PC-9 (cell line): ENCODE measurements around the gene RNASEH1. TPM values are rescaled to one million over a fixed set of nuclear protein-coding genes. Genes with fewer than 3 reads are reported as not detected.
A peak's percentile ranks its signal among the peaks of the same experiment; 100 is the strongest.

ENCODE experiments used
- BruUV-seq: library from RNA; stranded (reverse); fragments of 400-500 nt; replicated peaks from 2 replicates; lab custom pipeline; 2021; lab: Mats Ljungman, UMichigan
- CTCF ChIA-PET: fragments of 300-600 bp; sonication (Branson Sonifier 250); formaldehyde crosslinking; loops from one replicate; lab custom pipeline; 2022; ENCODE audit warnings: antibody characterized with exemption; lab: Charles Lee
- POLR2A ChIA-PET: fragments of 300-600 bp; sonication (Branson Sonifier 250); formaldehyde crosslinking; loops from one replicate; lab custom pipeline; 2022; ENCODE audit warnings: antibody characterized with exemption; ENCODE audit not compliant: unreplicated experiment; lab: Charles Lee
- DNase-seq, 2 experiments: peaks; one replicate each; pipeline versions ENCODE4 v3.0.0 to v3.0.0-alpha.2; 2015 to 2022; ENCODE audit warnings: mixed read lengths in 1 of 2
- H2AFZ ChIP-seq: fragments of 200-600 bp; sonication (generic); 2 replicates; pipeline ENCODE4 v1.8.1; 2017; ENCODE audit warnings: antibody characterized with exemption
- H3F3A ChIP-seq: fragments of 200-600 bp; sonication (generic); 2 replicates; pipeline ENCODE4 v1.8.1; 2017; ENCODE audit warnings: antibody characterized with exemption, mild to moderate bottlenecking, low read depth; ENCODE audit not compliant: insufficient read depth
- H3K27ac ChIP-seq: fragments of 200-600 bp; sonication (generic); 2 replicates; pipeline ENCODE4 v1.6.1; 2016; ENCODE audit warnings: mixed run types
- H3K27me3 ChIP-seq: fragments of 200-600 bp; sonication (generic); 2 replicates; pipeline ENCODE4 v1.6.1; 2016; ENCODE audit warnings: low read depth, mixed run types; ENCODE audit not compliant: insufficient read depth
- H3K36me3 ChIP-seq: fragments of 200-600 bp; sonication (generic); 2 replicates; pipeline ENCODE4 v1.6.1; 2016; ENCODE audit warnings: low read depth, mixed run types
- H3K4me1 ChIP-seq: fragments of 200-600 bp; sonication (generic); replicated peaks from 2 replicates; pipeline ENCODE4 v1.6.1; 2016; ENCODE audit warnings: mixed run types; ENCODE audit not compliant: insufficient read depth
- H3K4me2 ChIP-seq: fragments of 200-600 bp; sonication (generic); 2 replicates; pipeline ENCODE4 v1.6.1; 2017; ENCODE audit warnings: mixed run types
- H3K4me3 ChIP-seq: fragments of 200-600 bp; sonication (generic); 2 replicates; pipeline ENCODE4 v1.6.1; 2016; ENCODE audit warnings: mixed run types
- H3K79me2 ChIP-seq: fragments of 200-600 bp; sonication (generic); 2 replicates; pipeline ENCODE4 v1.6.1; 2017; ENCODE audit warnings: low read depth, mixed run types
- H3K9me2 ChIP-seq: fragments of 200-600 bp; sonication (generic); 2 replicates; pipeline ENCODE4 v1.8.1; 2017; ENCODE audit warnings: mild to moderate bottlenecking; ENCODE audit not compliant: insufficient read depth
- H3K9me3 ChIP-seq: fragments of 200-600 bp; sonication (generic); 2 replicates; pipeline ENCODE4 v1.8.1; 2016; ENCODE audit warnings: low read depth; ENCODE audit not compliant: insufficient read depth
- H4K20me1 ChIP-seq: fragments of 200-600 bp; sonication (generic); 2 replicates; pipeline ENCODE4 v1.8.1; 2017; ENCODE audit not compliant: insufficient read depth
- EZH2 ChIP-seq: fragments of 200-600 bp; sonication (generic); IDR thresholded peaks from 2 replicates; pipeline ENCODE4 v1.8.0; 2017; ENCODE audit warnings: antibody characterized with exemption, low read depth
- intact Hi-C: fragments of 100-400 bp; cut with micrococcal nuclease; formaldehyde crosslinking; loops from one replicate; pipeline ENCODE4 v1.10.0; 2022; ENCODE audit not compliant: unreplicated experiment
- total RNA-seq: library from RNA; stranded (reverse); gene quantifications from 2 replicates; pipeline ENCODE4 v1.2.3, GENCODE V29; 2021
- TF ChIP-seq, protein P1 (sequence below): fragments of 200-600 bp; sonication (generic); conservative IDR thresholded peaks from 2 replicates; pipeline ENCODE4 v1.6.1; 2017; ENCODE audit warnings: mixed run types, antibody characterized with exemption, mild to moderate bottlenecking, moderate library complexity

The RNASEH1 gene
- total RNA-seq, 1 experiment from 2014 or later: 28.4 TPM

DNA sequence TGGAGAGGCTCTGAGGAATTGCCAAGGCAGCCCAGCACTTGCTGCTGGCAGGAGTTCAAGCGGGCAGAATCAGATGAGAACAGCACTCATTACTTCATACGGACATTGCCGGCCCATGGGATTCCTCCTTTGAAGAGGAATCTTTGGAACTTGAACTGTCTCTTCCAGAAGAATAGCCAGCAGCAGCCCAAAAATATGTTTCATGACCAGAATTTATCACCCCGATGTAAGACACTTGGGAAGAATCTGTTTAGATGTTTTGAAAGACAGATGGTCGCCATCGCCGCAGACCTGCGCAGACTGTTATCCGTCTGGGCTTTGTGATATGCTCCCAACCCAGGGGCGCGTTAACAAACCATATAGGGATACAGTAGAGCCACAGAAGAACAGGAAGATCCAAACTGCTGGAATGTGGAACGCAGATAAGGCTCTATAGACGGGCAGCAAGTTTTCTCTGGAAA lies 35.1 kb downstream of the RNASEH1 start:
- no peaks in the 10 kb centered on the region for H4K20me1 ChIP-seq
- DNase-seq: no peak
- ChIA-PET POLR2A (no interaction called here), CTCF (no interaction called here)
- no TSS peak for BruUV-seq
- peak overlapping the region; percentile 38; the same call in 1 of the 2 replicates for H3K27ac ChIP-seq
- no peak overlapping the region for H3K4me2 ChIP-seq
- peaks cover 27% of the 10 kb centered on the region for H3K4me1 ChIP-seq
- H3K9me3 ChIP-seq: no peaks in the 10 kb centered on the region
- intact Hi-C loops: no loop called here
- H3F3A ChIP-seq: peaks cover 23% of the 10 kb centered on the region; the same call in 1 of the 2 replicates
- no peak overlapping the region for H2AFZ ChIP-seq
- no peaks in the 10 kb centered on the region for H3K9me2 ChIP-seq
- H3K27me3 ChIP-seq: no peaks in the 10 kb centered on the region
- no peaks in the 10 kb centered on the region for H3K36me3 ChIP-seq
- peaks cover 18% of the 10 kb centered on the region for H3K79me2 ChIP-seq
- TF ChIP-seq EZH2: no peak
- TF ChIP-seq, protein P1, sequence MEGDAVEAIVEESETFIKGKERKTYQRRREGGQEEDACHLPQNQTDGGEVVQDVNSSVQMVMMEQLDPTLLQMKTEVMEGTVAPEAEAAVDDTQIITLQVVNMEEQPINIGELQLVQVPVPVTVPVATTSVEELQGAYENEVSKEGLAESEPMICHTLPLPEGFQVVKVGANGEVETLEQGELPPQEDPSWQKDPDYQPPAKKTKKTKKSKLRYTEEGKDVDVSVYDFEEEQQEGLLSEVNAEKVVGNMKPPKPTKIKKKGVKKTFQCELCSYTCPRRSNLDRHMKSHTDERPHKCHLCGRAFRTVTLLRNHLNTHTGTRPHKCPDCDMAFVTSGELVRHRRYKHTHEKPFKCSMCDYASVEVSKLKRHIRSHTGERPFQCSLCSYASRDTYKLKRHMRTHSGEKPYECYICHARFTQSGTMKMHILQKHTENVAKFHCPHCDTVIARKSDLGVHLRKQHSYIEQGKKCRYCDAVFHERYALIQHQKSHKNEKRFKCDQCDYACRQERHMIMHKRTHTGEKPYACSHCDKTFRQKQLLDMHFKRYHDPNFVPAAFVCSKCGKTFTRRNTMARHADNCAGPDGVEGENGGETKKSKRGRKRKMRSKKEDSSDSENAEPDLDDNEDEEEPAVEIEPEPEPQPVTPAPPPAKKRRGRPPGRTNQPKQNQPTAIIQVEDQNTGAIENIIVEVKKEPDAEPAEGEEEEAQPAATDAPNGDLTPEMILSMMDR: no peak
- H3K4me3 ChIP-seq: no peak overlapping the region

DNA sequence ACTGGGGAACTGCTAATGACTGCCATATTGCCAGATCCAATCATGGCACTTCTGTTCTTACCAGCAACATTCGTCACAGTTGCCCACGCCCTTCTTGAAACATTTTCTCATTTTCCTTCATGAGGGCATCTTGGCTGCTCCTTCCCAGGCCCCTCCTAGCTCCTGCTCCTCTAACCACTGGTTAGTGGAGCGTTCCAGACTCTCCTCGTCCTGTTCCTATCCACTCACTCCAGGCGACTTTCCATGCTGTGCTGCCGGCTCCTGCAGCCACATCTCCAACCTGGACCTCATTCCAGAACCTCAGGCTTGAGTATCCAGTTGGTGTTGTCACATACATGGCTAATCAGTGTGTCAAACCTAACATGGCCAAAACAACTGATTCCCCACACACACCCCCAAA lies 37.5 kb downstream of the RNASEH1 start:
- no peaks in the 10 kb centered on the region for H3K9me3 ChIP-seq
- H3K4me2 ChIP-seq: peak overlapping the region; percentile 83
- peaks cover 38% of the 10 kb centered on the region for H3K79me2 ChIP-seq
- H3K4me1 ChIP-seq: peaks cover 27% of the 10 kb centered on the region
- DNase-seq: no peak
- H3K36me3 ChIP-seq: peaks cover 4% of the 10 kb centered on the region; the same call in 1 of the 2 replicates
- H2AFZ ChIP-seq: no peak overlapping the region
- H3K4me3 ChIP-seq: peak overlapping the region; percentile 95; the same call in 1 of the 2 replicates
- POLR2A ChIA-PET: no interaction called here
- no peaks in the 10 kb centered on the region for H4K20me1 ChIP-seq
- no TSS peak for BruUV-seq
- intact Hi-C loops: no loop called here
- peaks cover 13% of the 10 kb centered on the region; the same call in 1 of the 2 replicates for H3F3A ChIP-seq
- CTCF ChIA-PET: no interaction called here
- TF ChIP-seq, protein P1: no peak
- no peak for TF ChIP-seq EZH2
- no peaks in the 10 kb centered on the region for H3K27me3 ChIP-seq
- H3K27ac ChIP-seq: no peak overlapping the region
- no peaks in the 10 kb centered on the region for H3K9me2 ChIP-seq

DNA sequence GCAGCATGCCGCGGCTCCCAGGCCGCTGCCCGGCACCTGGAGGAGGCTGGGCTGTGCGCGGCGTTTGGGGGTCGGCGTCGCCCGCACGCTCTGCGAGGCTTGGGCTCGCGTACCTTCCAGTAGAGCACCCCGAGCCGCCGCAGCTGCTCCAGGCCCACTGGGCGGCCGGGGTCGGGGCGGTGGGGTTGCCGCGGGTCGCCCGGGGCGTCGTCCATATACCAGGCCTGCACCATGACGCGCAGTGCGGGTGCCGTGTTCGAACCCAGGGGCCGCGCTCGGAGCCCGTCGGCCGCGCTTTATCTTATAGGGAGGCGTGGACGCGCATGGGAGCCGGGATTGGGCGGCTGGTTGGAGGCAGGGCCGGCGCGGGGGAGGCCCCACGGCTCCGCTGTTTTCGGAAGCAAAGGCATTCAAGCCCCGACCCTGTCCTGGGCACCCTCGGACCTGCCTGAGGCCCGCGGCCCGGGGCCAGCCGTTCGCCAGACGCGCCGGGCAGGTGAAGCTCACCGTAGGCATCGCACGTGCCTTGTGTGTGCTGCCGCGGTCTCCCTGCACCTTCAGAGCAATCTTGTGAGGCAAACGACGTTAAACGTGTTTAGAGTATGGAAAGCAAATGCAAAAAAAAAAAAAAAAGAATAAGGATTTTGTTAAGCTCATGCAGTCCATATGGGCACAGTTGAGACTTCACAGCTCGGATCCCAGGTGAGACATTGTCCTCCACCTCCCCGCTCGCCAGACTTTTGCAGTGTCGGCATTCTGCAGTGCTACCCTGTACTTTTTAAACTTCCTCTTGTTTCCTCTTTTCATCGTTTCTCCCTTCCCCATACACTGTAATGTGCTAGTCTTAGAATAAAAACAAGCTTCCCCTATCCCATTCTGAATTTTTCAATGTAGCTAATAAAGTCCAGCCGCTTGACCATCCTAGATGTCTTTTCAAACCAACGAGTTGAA lies 38.6 kb downstream of the RNASEH1 start, which contains the start of gene ADI1:
Gene ADI1, minus strand, starts transcription at position 277 of the 951 bp plus-strand sequence. Its CDS starts 44 bp downstream, at position 233.
- H3K27ac ChIP-seq: peak within 1 kb of the TSS; percentile 85
- H3K9me2 ChIP-seq: no peaks in the 10 kb centered on the region
- ChIA-PET POLR2A (interaction anchor here (0.6 kb wide), 1 partner anchor 39 kb away, joined by 9 read pairs; no protein-coding TSS in a partner anchor), CTCF (interaction anchor here (0.6 to 0.7 kb wide), 2 partner anchors 67 to 1446 kb away, joined by 3 to 9 read pairs; no protein-coding TSS in a partner anchor)
- H3K9me3 ChIP-seq: no peaks in the 10 kb centered on the region
- H3F3A ChIP-seq: peaks cover 7% of the 10 kb centered on the region; the same call in 1 of the 2 replicates
- TSS peak; percentile 69 for BruUV-seq
- H3K4me1 ChIP-seq: peaks cover 27% of the 10 kb centered on the region
- peaks cover 4% of the 10 kb centered on the region; the same call in 1 of the 2 replicates for H3K36me3 ChIP-seq
- peaks cover 38% of the 10 kb centered on the region for H3K79me2 ChIP-seq
- peak within 1 kb of the TSS; percentile 83 for H3K4me2 ChIP-seq
- H3K4me3 ChIP-seq: peak within 1 kb of the TSS; percentile 95
- H4K20me1 ChIP-seq: no peaks in the 10 kb centered on the region
- intact Hi-C loops: loop anchor here (1.0 to 5.0 kb wide), 3 partner anchors 17 to 137 kb away; partner anchors contain the start of gene RNASEH1
- H3K27me3 ChIP-seq: no peaks in the 10 kb centered on the region
- DNase-seq: peak; percentile 68 to 80
- peak within 1 kb of the TSS; percentile 95 for H2AFZ ChIP-seq
- TF ChIP-seq, protein P1: no peak
- no peak for TF ChIP-seq EZH2
